HUES64 (cell line): ENCODE results near the gene LRBA.

Experiments
- H3K27ac ChIP-seq: 2 replicates; pipeline ENCODE4 v1.7.0; 2013; ENCODE audit warnings: low read depth, low read length, inconsistent platforms
- H3K27me3 ChIP-seq: 2 replicates; pipeline ENCODE4 v1.6.1; 2013; ENCODE audit warnings: mild to moderate bottlenecking, low read length; ENCODE audit not compliant: insufficient read depth
- H3K36me3 ChIP-seq: 2 replicates; pipeline ENCODE4 v1.6.1; 2013; ENCODE audit warnings: mild to moderate bottlenecking, low read length; ENCODE audit not compliant: insufficient read depth
- H3K4me1 ChIP-seq: 2 replicates; pipeline ENCODE4 v1.6.1; 2013; ENCODE audit warnings: mild to moderate bottlenecking, low read length, moderate library complexity; ENCODE audit not compliant: insufficient read depth
- H3K4me3 ChIP-seq: 2 replicates; pipeline ENCODE4 v1.5.1; 2013; ENCODE audit warnings: mild to moderate bottlenecking, low read length, moderate library complexity
- H3K9ac ChIP-seq: 2 replicates; pipeline ENCODE4 v1.6.1; 2013; ENCODE audit warnings: mild to moderate bottlenecking, low read depth, low read length
- H3K9me3 ChIP-seq: 2 replicates; pipeline ENCODE4 v1.6.1; 2013; ENCODE audit warnings: low read depth, low read length; ENCODE audit not compliant: insufficient read depth
- WGBS: fragments of 150-250, 120-280 bp; methylation state at CpG from one replicate; pipeline ENCODE4 v1.1.7; 2013; ENCODE audit warnings: missing lambda C conversion rate; 5-methylcytosine and 5-hydroxymethylcytosine counted together

LRBA gene

GRCh38 chr4:150497612-150498011, 517.5 kb downstream of the LRBA start:
- 92% methylated on average over 2 of the region's 3 CpGs for WGBS
- Histone ChIP-seq H3K9ac (no peak overlapping the region), H3K4me3 (no peak overlapping the region), H3K4me1 (no peaks in the 10 kb centered on the region), H3K9me3 (peaks cover 4% of the 10 kb centered on the region), H3K27ac (no peak overlapping the region), H3K27me3 (no peaks in the 10 kb centered on the region), H3K36me3 (no peaks in the 10 kb centered on the region)

DNA sequence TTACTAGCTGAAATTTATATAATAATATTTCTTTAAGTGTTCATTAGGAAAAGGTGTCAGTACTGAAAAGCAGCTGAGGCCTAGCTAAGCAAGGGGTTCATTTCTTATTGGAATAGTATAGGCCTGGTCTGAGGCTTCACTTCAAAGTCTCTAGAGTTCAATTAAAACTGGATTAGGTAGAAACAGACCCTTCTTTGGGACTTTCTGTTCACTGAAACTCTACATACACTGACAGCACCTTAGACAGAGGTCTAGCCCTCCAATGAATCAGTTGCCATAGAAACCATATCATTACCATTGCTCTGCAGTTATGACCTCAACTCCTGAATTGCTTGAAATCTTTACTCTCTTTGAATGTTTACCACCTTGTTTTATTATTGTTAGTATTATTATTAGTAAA, 519.5 kb downstream of the LRBA start:
- no peak overlapping the region for H3K27ac ChIP-seq
- no peak overlapping the region for H3K4me3 ChIP-seq
- H3K36me3 ChIP-seq, result no peaks in the 10 kb centered on the region
- no peaks in the 10 kb centered on the region for H3K9me3 ChIP-seq
- no peak overlapping the region for H3K9ac ChIP-seq
- no peaks in the 10 kb centered on the region for H3K27me3 ChIP-seq
- H3K4me1 ChIP-seq, result peaks cover 8% of the 10 kb centered on the region; the same call in 1 of the 2 replicates

GRCh38 chr4:150493851-150494250, 521.2 kb downstream of the LRBA start:
- no peaks in the 10 kb centered on the region for H3K9me3 ChIP-seq

DNA sequence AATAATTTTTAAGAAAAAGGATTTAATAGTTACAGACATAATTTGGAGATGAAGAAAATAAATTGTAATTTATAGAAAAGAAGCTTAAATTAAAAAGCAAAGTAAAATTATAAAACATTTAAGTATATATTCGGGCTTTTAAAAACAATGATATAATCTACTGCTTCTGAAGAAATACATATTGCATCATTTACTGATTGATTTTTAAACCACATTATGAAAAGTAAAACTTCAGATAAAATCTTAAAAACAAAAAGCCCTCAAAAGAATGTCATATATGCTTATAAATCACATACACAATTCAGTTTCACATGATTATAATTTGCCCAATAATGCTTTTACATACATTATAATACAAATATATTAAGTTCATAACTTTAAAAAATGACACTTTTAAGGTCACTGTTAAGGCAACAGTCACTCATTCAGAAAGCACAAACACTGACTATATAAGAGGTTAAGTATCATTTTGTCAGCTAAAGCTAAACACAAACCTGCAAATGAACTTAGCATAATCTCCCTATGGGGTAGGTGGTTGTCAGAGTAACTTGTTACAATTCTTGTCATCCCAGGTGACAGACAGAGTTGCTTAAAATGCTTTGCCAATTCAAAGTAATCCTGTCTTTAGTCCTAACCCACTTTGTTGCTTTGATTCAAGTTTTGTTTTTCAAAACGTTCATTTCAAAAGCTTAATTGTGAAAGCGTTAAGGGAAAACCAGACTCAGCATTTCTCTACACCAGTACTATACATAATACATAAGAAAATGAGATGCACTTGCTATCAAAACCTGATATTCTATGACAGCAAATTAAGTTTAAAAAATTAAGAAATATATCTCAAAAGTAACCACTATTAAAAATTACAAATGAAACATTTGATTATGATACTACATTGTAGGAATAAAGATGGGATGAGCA, 523.7 kb downstream of the LRBA start:
- Histone ChIP-seq H3K4me1 (peaks cover 8% of the 10 kb centered on the region; the same call in 1 of the 2 replicates), H3K4me3 (no peak overlapping the region), H3K36me3 (no peaks in the 10 kb centered on the region), H3K27me3 (no peaks in the 10 kb centered on the region), H3K9ac (no peak overlapping the region), H3K9me3 (no peaks in the 10 kb centered on the region), H3K27ac (no peak overlapping the region)
- WGBS, result 32% methylated on average over 2 of the region's 3 CpGs

More at GRCh38 chr4:150493851-150494250, 521.2 kb downstream of the LRBA start:
- H3K36me3 ChIP-seq, result no peaks in the 10 kb centered on the region
- no peak overlapping the region for H3K27ac ChIP-seq
- H3K4me3 ChIP-seq, result no peak overlapping the region
- peaks cover 8% of the 10 kb centered on the region; the same call in 1 of the 2 replicates for H3K4me1 ChIP-seq
- no peak overlapping the region for H3K9ac ChIP-seq
- no peaks in the 10 kb centered on the region for H3K27me3 ChIP-seq
- 97% methylated on average over 1 of the region's 2 CpGs for WGBS

GRCh38 chr4:150482581-150482980, 532.5 kb downstream of the LRBA start:
- Histone ChIP-seq H3K27ac (no peak overlapping the region), H3K9ac (no peak overlapping the region), H3K4me3 (no peak overlapping the region), H3K4me1 (no peaks in the 10 kb centered on the region), H3K27me3 (no peaks in the 10 kb centered on the region), H3K9me3 (no peaks in the 10 kb centered on the region), H3K36me3 (no peaks in the 10 kb centered on the region)
- WGBS, result 100% methylated on average over 1 of the region's 4 CpGs

DNA sequence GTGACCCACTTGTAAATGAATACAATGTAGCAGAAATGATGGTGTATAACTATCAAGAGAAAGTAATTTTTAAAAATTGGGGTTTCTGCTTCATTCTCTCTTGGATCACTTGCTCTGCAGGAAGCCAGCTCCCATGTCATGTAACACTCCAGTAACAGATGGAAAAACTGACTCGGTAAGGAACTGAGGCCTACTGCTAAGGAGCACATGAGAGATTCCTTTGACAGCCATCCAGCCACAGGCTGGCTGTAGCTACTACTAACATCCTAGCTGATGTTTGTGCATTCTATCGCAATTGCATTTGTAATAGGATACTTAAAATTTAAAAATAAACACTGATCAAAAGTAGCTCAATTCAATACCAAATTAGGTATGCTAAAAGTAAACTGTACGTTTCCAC, 535.4 kb downstream of the LRBA start:
- 93% methylated on average over 2 of the region's 3 CpGs for WGBS
- H3K36me3 ChIP-seq, result no peaks in the 10 kb centered on the region
- no peaks in the 10 kb centered on the region for H3K9me3 ChIP-seq
- H3K9ac ChIP-seq, result no peak overlapping the region
- H3K27ac ChIP-seq, result no peak overlapping the region
- no peaks in the 10 kb centered on the region for H3K27me3 ChIP-seq
- no peak overlapping the region for H3K4me3 ChIP-seq
- H3K4me1 ChIP-seq, result no peaks in the 10 kb centered on the region

GRCh38 chr4:150477869-150478268, 537.2 kb downstream of the LRBA start:
- Histone ChIP-seq H3K4me1 (no peaks in the 10 kb centered on the region), H3K36me3 (no peaks in the 10 kb centered on the region), H3K27me3 (no peaks in the 10 kb centered on the region), H3K9me3 (no peaks in the 10 kb centered on the region), H3K9ac (no peak overlapping the region), H3K4me3 (no peak overlapping the region), H3K27ac (no peak overlapping the region)
- 100% methylated on average over 1 of the region's 1 CpG for WGBS

DNA sequence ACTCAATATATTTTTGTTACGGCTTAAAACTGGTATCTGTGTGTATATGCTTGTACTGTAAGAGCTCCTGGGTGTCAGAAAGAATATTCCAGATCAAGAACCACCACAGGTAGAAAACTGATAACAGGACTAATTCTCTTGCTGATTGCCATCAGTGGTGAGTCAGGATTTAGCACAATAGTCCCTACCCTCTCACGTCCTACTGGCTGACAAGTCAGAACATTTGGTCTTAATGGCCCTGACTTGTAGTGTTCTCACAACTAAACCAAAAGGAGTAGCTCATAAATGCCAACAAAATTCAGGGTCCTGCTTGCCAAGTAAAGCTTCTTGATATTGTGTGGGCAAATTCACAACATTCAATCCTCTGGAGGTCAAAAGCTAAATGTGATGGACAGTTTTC, 538.3 kb downstream of the LRBA start:
- H3K9ac ChIP-seq, result no peak overlapping the region
- H3K27me3 ChIP-seq, result no peaks in the 10 kb centered on the region
- no peak overlapping the region for H3K4me3 ChIP-seq
- WGBS, result 79% methylated on average over 2 of the region's 2 CpGs
- no peaks in the 10 kb centered on the region for H3K36me3 ChIP-seq
- H3K27ac ChIP-seq, result no peak overlapping the region
- H3K9me3 ChIP-seq, result no peaks in the 10 kb centered on the region
- no peaks in the 10 kb centered on the region for H3K4me1 ChIP-seq

- Histone ChIP-seq H3K9ac (no peak overlapping the region), H3K27me3 (no peaks in the 10 kb centered on the region), H3K27ac (no peak overlapping the region), H3K4me1 (no peaks in the 10 kb centered on the region), H3K36me3 (no peaks in the 10 kb centered on the region), H3K4me3 (no peak overlapping the region), H3K9me3 (no peaks in the 10 kb centered on the region)
- WGBS, result no CpG with 5 or more reads among the region's 1 CpG
Measured at GRCh38 chr4:150475763-150476162, 539.3 kb downstream of the LRBA start.

DNA sequence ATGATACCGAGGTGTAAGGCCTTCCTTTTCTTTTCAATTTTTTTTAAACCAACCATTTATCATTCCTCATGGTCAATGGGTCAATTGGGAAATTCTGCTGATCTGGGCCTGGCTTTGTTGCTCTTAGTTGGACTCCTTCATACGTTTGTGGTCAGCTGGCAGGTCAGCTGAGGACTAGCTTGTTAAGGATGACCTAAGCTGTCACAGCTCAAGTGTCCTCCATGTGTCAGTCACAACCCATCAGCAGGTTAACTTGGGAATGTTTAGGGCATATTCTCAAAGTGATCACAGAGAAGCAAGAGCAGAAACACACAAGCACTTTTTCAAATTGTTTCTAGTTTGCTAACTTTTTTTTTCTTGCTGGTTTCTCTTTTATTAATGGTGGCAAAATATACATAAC, 550.6 kb downstream of the LRBA start:
- no peaks in the 10 kb centered on the region for H3K9me3 ChIP-seq
- no peaks in the 10 kb centered on the region for H3K36me3 ChIP-seq
- no peaks in the 10 kb centered on the region for H3K4me1 ChIP-seq
- H3K27me3 ChIP-seq, result no peaks in the 10 kb centered on the region
- WGBS, result 80% methylated on average over 2 of the region's 2 CpGs
- H3K4me3 ChIP-seq, result no peak overlapping the region
- H3K27ac ChIP-seq, result no peak overlapping the region
- H3K9ac ChIP-seq, result no peak overlapping the region

DNA sequence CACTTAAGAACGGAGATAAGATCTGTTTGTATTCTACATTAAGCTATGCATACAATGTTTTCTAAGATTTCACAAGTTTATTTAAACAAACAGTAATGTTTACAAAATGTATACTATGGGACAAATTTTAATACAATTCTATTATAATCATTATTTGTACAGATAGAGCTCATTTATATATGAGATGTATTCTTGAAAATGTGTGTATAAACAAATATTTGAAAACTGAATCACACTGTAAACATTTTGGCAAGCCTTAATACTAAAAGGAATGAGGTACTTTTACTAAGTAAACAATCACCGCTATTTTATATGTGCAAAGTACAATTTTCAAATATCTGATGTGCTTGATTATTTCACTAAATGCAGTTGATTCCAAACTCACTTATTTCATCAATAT, 552.3 kb downstream of the LRBA start:
- no peaks in the 10 kb centered on the region for H3K4me1 ChIP-seq
- no peak overlapping the region for H3K4me3 ChIP-seq

More for the DNA sequence above, 552.3 kb downstream of the LRBA start:
- no CpG with 5 or more reads among the region's 2 CpGs for WGBS
- Histone ChIP-seq H3K27me3 (no peaks in the 10 kb centered on the region), H3K9ac (no peak overlapping the region), H3K36me3 (no peaks in the 10 kb centered on the region), H3K9me3 (no peaks in the 10 kb centered on the region), H3K27ac (no peak overlapping the region)
